ENCODE data around the gene CILP2. TPM values are rescaled to one million over a fixed set of nuclear protein-coding genes. Genes with fewer than 3 reads are reported as not detected.

CILP2 gene
- total RNA-seq, 1 experiment from 2014 or later, result not detected

DNA sequence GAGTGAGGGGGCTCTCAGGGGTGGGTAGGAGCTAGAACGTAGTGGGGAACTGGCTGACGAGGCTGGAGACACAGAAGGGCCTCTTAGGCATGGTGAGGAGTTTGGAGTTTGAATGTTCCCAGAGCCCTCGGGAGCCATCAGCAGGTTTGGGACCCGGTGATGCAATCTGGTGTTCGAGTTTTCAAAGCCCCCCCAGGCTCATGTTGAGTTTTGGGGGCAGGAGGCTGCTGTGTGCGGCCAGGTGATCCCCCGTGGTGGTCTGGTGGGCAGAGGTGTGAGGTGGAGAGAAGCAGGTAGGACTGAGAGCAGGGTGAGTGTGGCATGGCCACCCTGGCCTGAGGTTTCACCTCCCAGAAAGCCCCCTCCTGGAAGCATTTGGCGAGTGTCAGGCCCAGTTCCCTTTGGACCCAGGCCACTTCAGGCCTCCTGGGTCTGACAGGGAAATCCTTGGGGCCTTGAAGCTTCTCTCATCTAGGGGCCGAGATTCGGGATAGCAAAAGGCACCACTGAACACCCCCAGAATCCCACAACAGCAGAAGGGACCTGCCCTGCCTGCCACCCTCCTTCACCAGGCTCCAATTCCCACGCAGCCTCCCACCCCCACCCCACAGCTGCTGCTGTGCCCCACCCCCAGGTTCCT lies 8.2 kb upstream of the CILP2 start:
- DNase-seq (ENCODE audit: low read depth), result no peak

GRCh38 chr19:19530423-19530804 lies 7.7 kb upstream of the CILP2 start:
- no peak for DNase-seq (ENCODE audit: low read depth)

DNA sequence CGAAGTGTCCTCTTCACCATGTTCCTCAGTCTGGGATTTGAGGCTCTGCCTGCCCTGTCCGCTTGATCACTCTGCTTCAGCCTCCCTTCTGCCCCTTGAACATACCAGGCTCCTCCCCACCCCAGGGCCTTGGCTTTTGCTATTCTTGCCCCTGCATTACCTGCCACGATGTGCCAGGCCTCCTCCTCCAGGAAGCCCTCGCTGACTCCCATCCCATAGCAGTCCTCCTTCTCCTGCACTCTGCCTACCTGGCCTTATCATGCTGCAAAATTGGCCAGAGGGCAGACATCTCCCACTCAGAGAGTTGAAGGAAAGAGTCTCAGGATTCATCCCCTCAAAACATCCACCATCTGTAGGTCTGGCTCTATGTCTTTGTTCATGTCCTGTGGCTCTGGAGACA lies 7.2 kb upstream of the CILP2 start:
- no peak for DNase-seq (ENCODE audit: low read depth)

DNA sequence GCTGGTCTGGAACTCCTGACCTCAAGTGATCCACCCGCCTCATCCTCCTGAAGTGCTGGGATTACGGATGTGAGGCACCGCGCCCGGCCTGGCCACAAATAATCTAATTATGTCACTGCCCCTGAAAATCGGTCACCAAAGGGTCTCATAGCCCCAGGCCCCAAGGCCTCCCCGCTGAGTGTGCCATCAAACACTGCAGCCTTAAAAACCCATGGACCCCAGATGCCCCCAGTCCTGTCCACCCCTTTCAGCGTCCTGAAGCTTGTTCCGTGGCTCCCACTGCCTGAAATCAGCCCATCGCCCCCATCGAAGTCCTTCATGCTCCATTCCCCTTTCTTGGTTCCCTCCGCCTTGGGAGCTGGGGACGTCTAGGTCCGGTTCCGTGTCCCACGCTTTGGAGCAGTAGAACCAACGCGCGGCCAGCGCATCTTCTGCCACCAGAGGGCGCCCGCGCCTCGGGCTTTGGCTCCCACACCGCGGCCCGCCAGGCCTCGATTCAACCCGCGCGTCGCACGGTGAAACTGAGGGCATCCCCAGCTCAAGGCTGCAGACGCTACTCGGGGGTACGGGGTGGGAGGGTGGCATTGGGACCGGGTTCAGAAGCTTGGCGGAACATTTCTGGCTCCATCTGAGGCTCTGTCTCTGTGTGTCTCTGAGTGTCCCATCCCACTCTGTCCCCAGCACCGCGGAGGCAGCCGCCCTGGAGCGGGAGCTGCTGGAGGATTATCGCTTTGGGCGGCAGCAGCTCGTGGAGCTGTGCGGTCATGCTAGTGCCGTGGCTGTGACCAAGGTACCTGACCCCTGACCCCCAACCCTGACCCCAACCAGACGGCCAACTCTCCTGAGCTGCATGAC lies 5.9 kb upstream of the CILP2 start:
- peak; percentile 27 for DNase-seq (ENCODE audit: low read depth)

DNA sequence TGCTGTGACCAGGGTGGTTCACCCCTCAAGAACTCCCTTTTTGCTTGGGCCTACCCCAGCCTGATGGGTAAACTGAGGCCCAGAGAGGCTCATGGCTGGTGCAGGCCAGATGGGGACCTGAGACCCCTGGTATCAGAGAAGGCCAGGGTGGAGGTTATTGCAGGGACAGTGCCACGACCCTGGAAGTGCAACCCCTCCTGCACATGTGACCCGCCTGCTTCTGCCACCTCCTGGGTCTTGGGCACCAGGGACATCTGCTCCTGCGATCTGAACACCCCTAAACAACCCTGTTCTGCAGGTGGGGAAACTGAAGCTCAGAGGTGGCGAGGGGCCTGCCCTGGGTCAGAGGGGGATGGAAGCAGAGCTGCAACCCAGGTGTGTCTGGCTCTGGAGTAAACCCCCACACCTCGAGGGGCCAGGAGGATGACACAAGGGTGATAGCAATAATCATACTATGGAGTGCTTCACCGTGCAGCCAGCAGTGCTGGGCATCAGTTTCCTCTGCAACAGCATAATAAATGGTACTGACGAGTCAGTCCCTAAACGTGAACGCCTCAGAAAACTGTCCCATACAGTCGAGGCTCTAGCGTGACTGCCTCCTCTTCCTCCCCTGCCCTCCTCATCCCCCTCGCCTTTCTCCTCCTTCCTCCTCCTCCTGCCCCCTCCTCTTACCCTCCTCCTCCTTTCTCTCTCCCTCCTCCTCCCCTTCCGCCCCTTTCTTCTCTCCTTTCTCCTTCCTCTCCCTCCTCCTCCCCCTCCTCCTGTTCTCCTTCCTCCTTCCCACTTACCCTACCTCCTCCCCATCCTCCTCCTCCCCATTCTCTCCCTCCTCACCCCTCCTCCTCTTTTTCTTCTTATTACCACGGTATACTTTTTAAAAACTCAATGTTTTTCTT lies 5.0 kb upstream of the CILP2 start:
- no peak for DNase-seq (ENCODE audit: low read depth)

DNA sequence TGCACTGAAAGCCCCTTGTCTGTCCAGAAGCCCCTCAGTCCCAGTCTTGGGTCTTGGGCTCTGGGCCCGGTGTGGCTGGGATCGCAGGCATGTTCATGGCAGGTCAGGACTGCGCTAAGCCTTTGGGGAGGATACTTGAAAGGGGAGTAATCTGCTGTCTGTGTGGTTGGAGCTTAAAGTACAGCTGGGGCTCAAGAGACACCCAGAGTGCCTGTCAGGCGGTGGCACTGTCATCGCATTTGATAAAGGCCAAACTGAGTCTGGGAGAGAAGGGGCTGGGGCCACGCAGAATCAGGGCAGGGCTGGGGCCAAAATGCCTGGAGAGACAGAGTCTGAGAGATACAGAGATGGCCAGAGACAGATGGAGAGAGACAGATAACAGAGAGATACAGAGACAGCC lies 4.2 kb upstream of the CILP2 start:
- no peak for DNase-seq (ENCODE audit: low read depth)

DNA sequence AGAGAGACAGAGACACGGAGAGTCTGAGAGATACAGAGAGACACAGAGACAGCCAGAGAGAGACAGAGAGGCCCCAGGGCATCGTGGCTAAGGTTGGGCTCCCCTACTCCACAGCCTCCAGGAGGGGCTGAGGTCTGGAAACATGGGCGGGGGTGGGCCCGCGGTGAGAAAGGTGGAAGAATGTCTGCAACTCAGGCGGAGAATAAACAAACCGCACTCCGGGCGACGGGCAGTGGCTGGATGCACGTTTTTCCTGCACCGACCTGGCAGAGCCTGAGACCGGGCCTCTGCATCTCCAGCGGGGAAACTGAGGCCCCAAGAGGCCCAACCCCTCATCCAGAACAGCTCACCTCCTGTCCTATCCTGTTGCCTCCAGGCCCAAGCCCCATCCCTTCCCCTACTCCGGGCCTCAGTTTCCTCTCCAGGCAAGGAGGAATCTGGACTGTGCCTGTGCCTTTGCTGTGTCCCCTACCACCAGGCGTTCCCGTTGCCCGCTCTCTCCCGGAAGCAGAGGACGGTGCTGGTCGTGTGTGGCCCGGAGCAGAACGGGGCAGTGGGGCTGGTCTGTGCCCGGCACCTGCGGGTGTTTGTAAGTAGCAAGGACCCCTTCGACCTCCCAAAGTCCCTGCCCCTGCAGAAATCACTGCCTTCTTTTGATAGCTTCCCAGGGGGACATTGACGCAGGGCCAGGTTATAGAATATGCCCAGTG lies 3.4 kb upstream of the CILP2 start:
- no peak for DNase-seq (ENCODE audit: low read depth)

DNA sequence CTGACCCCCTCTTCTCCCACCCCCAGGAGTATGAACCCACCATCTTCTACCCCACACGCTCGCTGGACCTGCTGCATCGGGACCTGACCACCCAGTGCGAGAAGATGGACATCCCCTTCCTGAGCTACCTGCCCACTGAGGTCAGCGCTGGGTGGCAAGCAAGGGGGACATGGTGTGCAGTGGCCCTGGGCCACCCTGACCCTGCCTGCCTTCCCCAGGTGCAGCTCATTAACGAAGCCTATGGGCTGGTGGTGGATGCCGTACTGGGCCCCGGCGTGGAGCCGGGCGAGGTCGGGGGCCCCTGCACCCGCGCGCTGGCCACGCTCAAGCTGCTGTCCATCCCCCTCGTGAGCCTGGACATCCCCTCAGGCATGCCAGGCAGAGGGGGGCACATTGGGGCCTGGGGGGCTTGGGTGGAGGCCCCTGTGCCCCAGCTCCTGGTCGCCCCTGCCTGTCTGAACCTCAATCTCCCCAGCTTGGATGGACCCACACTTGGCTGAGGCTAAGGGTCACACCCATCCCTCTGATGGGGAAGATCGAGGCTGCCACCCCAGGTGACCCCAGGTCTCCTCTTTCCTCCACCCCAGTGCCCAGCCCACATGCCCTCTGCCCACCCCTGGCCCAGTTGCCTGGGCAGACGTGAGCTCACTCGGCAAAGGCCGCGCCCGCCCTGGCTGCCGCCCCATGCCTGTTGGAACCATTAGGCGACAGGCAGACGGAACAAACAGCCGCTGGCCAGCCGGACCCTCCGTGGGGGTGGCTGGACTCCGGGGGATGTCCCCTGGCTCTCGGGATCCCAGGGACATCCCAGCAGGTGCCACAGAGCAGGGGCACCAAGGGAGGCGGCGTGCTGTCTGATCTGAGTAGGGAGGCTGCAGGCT lies 2.5 kb upstream of the CILP2 start:
- no peak for DNase-seq (ENCODE audit: low read depth)

DNA sequence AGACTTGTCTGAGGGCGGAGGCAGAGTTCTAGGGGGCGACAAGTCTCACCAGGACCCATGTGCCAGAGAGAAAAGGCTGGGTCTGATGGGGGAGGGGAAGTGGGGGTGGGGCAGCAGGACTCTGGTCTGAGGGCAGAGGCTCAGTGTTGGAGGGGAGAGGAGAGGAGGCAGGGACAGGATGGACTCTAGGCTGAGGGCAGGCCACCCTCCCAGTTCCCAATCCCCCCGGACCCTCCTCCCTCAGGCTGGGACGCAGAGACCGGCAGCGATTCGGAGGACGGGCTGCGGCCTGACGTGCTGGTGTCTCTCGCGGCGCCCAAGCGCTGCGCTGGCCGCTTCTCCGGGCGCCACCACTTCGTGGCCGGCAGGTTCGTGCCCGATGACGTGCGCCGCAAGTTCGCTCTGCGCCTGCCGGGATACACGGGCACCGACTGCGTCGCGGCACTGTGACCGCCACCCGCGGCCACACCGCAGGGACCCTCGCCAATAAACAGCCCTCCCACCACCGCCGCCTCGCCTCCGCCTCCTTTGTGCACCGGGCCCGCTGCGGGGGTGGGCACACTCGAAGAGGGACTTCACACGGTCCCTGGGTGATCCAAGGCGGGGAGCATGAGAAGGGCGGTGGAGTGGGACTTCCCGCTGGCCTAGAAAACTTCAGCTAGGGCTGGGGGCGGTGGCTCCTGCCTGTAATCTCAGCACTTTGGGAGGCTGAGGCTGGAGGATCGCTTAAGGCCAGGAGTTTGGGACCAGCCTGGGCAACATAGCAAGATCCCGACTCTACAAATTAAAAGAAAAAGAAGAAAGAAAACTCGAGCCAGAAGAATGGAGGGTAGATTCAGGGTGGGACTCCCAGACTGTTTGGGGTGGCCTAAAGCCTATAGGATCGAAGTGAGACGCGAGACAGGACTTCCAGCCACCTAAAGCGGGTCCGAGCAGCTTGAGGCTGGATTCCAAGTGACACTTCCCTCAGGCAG lies 703 bp upstream of the CILP2 start:
- DNase-seq (ENCODE audit: low read depth), result no peak

- no peak for DNase-seq (ENCODE audit: low read depth)
These were observed 711 bp downstream of the CILP2 start for GRCh38 chr19:19538785-19539166.

DNA sequence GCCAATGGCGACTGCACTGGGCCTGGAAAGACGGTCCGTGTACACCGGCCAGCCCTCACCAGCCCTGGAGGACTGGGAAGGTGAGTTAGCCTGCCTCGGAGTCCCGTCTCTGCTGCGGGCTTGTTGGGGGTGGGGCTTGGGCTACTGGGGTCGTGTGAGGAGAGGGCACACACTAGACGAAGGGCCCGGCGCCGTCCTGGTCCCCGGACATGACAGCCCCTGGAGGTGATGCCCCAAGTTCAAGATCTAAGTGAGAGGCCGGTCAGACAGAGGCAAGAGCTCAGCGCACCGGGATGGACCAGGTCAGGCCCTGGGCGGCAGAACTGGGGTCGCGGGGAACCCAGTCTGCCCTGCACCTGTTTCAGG lies 1.6 kb downstream of the CILP2 start:
- DNase-seq (ENCODE audit: low read depth), result no peak

GRCh38 chr19:19540064-19540714 lies 2.1 kb downstream of the CILP2 start:
- no peak for DNase-seq (ENCODE audit: low read depth)

DNA sequence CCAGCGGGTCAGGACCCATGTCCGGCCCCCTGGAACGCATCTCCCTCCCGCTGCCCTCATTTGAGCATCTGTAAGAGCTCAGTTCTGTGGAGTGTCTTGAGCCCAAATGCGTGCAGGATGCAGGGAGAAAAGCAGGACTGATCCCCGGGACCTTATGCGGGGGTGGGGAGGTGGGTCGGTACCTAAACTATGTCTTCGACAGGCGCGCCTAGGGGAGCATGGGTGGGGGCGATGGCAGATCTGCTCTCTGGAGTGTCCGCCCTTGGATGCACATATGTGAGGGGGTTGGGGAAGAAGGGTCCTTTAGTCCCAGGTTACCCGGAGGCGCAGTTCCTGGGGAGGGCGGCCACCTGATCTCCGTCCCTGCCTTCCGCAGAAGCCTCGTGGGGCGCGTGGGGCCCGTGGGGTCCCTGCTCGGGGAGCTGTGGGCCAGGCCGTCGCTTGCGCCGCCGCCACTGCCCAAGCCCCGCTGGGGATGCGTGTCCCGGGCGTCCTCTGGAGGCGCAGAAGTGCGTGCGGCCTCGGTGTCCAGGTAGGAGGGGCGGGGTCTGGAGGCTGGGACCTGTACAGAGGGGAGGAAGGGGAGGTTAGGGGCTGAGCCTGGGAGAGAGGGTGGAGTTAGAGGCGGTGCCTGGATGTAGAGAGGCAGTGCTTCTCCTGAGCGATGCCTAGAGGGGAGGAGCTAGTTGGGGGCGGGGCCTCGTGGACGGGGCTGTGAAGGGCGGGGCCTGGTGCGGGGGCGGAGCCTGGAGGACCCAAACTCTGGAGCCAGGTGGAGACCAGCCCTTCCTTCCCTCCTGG lies 2.9 kb downstream of the CILP2 start:
- DNase-seq (ENCODE audit: low read depth), result no peak

- DNase-seq (ENCODE audit: low read depth), result no peak
These were observed 3.6 kb downstream of the CILP2 start for GRCh38 chr19:19541616-19542015.

GRCh38 chr19:19542507-19542906 lies 4.4 kb downstream of the CILP2 start:
- DNase-seq (ENCODE audit: low read depth), result no peak

GRCh38 chr19:19543101-19543500 lies 5.0 kb downstream of the CILP2 start:
- DNase-seq (ENCODE audit: low read depth), result no peak

- DNase-seq (ENCODE audit: low read depth), result no peak
These were observed 5.6 kb downstream of the CILP2 start for GRCh38 chr19:19543640-19544039.
